HuH-7.5 (cell line): ENCODE results near the gene GLI3.

Source experiments
- DNase-seq: peaks from one replicate; pipeline ENCODE4 v3.0.0; 2011; ENCODE audit warnings: low spot score

The GLI3 gene

DNA sequence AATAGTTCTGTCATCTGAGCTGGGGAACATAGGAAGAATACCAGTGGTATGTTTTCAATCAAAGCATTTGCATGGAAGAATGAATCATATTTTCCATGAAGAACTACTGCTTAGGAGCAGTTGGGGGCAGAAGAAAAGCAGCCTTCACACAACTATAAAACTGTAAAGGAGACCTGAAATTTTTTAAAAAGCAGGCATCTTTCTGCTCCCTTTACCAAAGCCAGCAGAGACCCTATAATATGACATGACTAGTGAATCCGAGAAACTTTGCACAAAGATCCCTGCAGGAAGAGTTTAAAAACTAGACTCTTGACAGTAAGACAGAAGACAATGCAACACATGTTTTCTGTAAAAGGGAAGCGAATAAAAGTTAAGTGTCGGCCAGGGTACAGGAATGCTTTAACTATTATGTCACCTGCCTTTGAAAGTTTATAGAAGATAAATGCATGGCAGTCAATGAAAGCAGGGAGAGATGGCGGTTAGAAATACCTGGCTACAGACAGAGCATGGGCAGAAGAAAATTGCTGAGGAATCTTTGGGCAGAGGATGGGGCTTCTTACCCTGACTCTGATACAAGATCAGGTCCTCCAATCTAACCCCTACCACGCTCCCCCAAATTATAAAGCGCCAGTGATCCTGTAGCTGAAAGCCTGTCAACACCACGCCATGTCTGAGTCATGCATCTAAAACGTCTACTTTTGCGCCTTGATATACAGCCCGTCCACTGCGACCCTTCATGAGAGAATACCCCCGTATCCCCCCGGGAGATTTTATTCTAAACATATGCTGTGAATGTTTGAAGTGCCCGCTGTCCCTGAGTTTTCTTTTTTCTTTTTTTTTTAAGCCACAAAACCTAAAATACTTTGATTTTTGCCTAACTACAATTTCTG is 93.1 kb downstream of the GLI3 start:
- no peak for DNase-seq

DNA sequence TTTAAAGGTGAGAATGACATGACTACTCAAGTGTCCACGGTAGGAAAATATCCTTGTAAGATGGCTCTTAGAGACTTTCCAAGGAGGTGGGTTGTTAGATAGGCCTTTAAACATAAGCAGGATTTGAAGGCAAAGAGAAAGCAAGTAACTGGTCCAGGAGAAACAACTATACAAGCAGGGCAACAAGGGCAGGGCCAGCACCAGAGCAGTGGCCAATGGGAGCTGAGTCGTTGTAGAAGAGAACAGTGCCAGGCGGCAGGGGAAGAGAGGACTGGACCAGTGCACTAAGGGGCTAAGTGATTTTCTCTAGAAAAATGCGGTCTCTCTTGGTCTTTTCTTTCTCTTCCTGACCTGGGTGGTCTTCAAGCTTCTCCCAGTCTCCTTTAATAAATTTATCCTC is 94.9 kb downstream of the GLI3 start:
- no peak for DNase-seq

- no peak for DNase-seq
Measured at GRCh38 chr7:42139751-42140150, 97.3 kb downstream of the GLI3 start.

GRCh38 chr7:42138691-42139090 is 98.3 kb downstream of the GLI3 start:
- no peak for DNase-seq

GRCh38 chr7:42137941-42138340 is 99.1 kb downstream of the GLI3 start:
- no peak for DNase-seq

DNA sequence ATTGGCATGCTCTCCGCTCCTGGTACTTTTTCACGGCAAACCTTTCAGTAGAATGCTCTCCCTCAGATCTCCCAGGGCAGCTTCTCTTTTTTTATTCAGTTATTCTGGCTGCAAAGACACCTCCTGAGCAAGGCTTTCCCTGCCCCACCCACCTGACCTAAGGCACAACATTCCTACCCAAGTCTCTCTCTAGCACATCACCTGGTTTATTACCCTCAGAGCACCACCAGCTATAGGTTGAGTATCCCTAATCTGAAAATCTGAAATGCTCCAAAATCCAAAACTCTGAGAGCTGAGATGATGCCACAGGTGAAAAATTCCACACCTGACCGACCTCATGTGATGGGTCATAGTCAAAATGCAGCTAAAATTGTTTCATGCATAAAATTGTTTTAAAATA is 99.6 kb downstream of the GLI3 start:
- DNase-seq, result no peak

DNA sequence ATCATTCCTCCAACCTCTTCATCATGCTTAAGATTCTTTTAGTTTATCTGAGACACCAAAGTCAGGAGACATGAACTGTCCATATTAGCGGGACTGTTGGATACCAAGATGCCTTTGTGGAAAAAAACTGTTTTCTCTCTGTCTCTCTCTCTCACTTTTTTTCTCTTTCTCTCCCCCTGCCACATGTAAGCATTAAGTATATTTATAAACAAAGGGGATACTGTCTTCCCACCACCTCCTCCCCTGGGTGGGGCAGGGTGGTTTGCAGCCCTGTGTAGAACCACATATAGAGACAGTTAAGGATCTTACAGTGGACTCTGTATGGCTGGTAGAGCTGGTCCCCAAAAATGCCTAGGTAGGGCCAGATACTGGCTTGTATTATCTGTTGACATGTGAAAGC is 101.3 kb downstream of the GLI3 start:
- no peak for DNase-seq

- DNase-seq, result no peak
Measured at GRCh38 chr7:42134276-42134876, 102.6 kb downstream of the GLI3 start.

DNA sequence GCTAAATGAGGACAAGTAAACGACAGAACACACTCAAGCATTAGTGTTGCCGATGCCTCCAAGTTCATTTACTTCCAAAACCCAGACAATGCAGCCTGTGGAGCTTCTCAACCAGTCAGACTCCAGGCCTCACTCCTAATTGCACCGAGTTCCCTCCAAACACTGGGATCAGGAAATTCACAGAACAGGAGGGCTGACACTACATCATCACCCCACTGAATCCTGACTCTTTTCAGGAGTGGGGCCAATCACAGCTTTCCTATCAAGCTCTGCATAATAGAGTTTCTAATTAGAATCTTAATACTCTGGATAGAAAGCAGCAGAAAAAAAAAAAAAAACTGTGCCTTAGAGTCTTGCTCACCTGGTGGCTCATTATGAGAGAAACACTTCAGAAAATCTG is 103.7 kb downstream of the GLI3 start:
- DNase-seq, result no peak

- no peak for DNase-seq
Measured at GRCh38 chr7:42128703-42129102, 108.3 kb downstream of the GLI3 start.

DNA sequence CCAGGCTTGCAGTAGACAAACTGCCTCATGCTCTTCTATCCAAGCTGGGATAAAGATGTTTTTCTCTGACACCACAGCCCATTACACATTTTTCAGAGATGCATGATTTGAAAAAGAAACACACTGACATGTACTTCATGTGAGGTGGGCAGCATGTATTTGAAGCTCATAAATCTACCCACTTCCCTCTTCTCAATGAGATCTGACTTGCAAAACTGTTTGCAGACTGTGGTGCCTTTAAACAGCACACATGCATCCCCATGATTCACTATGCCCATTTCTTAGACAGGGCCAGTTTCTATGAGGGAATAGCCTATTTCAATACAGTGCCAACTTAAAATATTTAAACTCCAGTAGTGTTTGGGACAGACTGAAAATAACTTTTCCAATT is 109.8 kb downstream of the GLI3 start:
- DNase-seq, result no peak

DNA sequence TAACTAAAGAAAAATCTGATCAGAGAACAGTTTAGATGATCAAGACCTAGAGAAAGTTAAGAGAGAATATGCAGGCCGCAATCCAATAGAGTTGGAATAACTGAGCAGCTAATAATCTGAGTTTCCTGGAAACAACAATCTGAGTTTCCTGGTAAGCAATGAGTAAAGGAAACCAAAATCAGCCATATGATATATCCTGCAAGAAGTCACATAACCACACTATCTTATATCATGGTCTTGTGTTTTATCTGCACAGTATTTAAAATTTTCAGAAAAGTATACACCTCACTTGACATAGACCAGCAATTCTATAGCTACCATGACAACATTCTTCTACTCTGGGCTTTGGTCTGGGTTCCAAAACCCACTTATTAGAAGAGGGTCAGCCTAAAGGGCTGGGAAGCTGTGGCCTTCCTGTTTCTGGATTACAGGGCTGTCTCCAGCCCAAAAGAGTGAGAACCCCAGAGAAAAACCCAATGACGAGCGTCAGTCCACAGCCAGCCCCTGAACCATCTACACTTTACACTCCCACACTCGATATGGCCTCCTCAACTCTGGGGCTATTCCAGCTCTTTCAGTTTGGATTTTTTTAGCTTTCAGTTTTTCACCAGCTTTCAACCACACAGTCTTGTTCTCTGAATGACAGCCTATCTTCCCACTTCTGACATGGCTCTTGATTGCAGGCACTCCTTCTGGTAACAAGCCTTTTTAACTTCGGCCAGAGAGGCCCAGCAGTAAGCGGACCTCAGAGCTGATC is 110.4 kb downstream of the GLI3 start:
- DNase-seq, result no peak

GRCh38 chr7:42125321-42125720 is 111.7 kb downstream of the GLI3 start:
- DNase-seq, result no peak

- DNase-seq, result no peak
Measured at GRCh38 chr7:42123716-42124115, 113.3 kb downstream of the GLI3 start.

- DNase-seq, result no peak
Measured at GRCh38 chr7:42120191-42120590, 116.8 kb downstream of the GLI3 start.

GRCh38 chr7:42117201-42117600 is 119.8 kb downstream of the GLI3 start:
- DNase-seq, result no peak

DNA sequence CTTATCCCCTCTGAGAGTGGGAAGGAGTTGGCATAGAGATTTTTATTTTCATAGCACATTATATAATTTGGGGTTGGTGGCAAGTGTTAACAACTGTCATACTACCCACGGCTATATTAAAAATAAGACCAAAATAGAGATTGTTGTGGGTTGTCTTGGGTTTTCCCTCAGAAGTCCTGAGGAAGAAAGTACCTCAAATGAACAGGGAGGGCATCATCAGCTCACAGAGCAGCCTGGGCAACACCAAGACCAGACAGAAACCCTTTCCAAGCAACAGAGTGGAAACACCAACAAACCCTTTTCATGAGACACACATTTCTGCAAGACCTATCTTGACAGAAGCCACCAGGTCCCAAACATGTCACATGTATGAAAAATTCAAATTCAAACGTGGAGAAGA is 121.2 kb downstream of the GLI3 start:
- no peak for DNase-seq

- no peak for DNase-seq
Measured at GRCh38 chr7:42110333-42110732, 126.7 kb downstream of the GLI3 start.

DNA sequence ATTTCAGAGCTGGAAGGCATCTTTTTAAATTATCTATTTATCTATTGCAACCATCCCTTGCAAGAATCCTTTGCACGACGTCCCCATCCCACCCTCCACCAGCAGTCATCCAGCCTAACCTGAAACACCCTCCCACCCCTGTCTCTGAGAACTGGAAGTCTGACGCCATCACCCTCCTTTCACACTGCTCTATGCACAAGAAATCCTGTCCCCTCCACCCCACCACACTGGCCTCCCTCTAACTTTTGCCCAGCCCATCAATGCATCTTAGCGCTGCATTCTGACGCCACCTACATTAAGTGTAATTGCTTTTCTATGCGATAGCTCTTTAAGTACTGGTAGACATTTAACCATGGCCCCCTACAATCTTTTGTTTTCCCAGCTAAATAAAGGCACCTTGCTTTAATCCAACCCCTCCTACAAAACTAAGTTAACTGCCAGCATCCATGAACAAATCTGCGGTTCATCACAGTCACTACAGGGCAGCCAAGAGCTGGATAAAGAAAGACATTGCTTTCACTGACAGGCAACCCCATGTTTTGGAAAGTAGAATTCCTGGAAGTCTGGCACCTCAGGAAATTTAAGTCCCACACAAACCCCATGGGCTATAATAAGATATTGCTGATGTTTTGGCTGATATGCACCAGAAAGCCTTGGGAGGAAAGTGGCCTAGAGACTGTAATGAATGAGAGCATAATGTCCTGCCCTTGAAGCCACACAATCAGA is 128.0 kb downstream of the GLI3 start:
- DNase-seq, result no peak

DNA sequence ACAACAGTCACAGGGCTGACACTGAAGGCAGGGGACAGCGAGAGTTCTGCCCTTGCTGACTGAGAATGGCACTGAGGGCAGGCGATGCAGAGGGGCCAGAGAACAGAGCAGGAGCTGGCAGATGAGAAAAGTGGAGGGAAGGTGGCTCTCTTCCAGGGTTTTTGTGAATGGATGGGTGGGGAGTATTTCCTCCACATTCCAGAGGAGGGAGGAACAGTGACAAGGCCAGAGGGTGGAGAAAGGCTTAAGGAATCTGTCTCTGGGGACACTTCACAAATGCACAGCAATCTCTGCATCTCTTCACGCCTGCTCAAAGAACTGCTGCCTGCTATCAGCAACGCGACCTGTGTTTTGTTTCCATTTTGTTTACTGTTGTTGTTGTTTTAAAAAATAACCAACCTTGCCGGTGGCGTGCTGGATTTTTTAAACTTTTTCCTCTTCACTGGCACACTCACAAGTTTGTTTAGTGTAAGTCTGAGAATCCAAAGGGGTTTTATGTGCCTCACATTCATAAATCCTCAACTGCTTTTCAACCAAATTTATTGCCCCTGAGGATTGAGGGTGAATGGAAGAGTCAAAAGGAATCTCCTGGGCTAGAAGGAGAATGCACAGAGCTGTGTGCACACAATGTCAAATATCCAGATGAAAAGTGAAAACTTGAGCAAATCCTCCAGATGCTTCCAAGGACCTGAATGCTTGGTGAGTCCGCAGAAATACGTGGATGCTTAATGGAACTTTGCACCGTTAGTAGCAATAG is 129.3 kb downstream of the GLI3 start:
- DNase-seq, result no peak

- no peak for DNase-seq
Measured at GRCh38 chr7:42106562-42106961, 130.4 kb downstream of the GLI3 start.
